Measurements from ENCODE around the gene MGAT1.

Gene MGAT1

DNA sequence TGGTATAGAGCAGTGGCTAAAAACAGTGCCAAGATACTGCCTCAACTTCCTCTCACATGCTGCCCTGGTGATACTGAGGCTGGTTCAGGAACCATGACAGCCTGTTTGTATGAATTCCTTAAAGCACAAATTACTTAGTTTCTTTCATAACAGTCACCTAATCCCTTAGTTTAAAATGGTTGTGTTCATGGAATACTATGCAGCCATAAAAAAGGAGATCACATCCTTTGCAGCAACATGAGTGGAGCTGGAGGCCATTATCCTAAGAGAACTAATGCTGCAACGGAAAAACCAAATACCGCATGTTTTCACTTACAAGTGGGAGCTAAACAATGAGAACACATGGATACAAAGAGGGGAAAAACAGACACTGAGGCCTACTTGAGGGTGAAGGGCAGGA lies 36.6 kb upstream of the MGAT1 start:
- Histone ChIP-seq H3K27me3 (ENCODE audit: insufficient read depth, poor library complexity, severe bottlenecking) (no peaks in the 10 kb centered on the region), H3K27ac (ENCODE audit: poor library complexity, severe bottlenecking) (no peak overlapping the region), H3K9me3 (ENCODE audit: severe bottlenecking) (no peaks in the 10 kb centered on the region), H3K4me3 (ENCODE audit: severe bottlenecking) (no peak overlapping the region), H3K4me1 (ENCODE audit: insufficient read depth, poor library complexity, severe bottlenecking) (no peaks in the 10 kb centered on the region), H3K36me3 (ENCODE audit: low read depth) (peaks cover 3% of the 10 kb centered on the region; the same call in 1 of the 2 replicates)
- no peak for DNase-seq (ENCODE audit: low spot score)
- no peak for ATAC-seq (ENCODE audit: low read depth)
- TF ChIP-seq CTCF (IDR thresholded peaks at IDR 0.05; ENCODE audit: poor library complexity, severe bottlenecking), result no peak

DNA sequence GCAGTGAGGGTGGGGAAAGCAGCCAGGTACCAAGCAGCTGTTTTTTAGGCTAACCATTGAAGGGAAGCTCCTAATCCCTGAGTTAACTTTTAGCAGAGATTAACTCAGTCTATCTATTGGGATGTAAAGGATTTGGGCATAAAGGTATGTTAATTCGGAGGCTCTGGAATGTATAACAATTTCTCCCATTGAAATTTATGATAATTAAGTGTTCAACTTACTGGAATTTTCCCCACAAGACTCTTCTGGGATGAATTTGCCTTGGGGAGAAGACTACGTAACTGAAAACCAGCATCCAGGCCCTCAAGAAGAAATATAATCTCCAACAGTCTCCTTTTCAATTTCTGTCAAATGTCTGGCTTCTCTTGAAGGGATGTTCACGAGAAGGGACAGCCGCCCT lies 34.9 kb upstream of the MGAT1 start:
- DNase-seq (ENCODE audit: low spot score), result no peak
- Histone ChIP-seq H3K9me3 (ENCODE audit: severe bottlenecking) (no peaks in the 10 kb centered on the region), H3K36me3 (ENCODE audit: low read depth) (peaks cover 3% of the 10 kb centered on the region; the same call in 1 of the 2 replicates), H3K4me3 (ENCODE audit: severe bottlenecking) (no peak overlapping the region), H3K27me3 (ENCODE audit: insufficient read depth, poor library complexity, severe bottlenecking) (no peaks in the 10 kb centered on the region), H3K27ac (ENCODE audit: poor library complexity, severe bottlenecking) (no peak overlapping the region), H3K4me1 (ENCODE audit: insufficient read depth, poor library complexity, severe bottlenecking) (peaks cover 2% of the 10 kb centered on the region)
- ATAC-seq (ENCODE audit: low read depth), result no peak
- no peak for TF ChIP-seq CTCF (IDR thresholded peaks at IDR 0.05; ENCODE audit: poor library complexity, severe bottlenecking)

DNA sequence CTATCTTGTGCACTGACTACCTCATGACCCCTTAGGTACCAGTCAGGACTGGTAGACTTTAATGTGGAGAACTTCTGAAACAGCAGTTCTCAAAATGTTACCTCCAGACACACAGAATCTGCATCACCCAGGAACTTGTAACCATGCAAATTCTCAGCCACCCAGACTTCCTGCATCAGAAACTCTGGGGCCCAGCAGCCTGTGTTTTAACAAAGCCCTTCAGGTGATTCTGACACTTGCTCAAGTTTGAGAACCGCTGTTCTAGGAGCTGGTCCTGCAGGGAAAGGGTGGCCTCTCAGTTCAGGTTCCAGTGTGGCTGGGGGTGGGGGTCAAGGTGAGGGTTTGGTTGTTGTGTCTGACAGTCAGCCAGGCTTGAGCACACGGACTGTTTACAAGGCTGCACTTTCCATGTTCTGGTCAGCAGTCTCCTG lies 30.0 kb upstream of the MGAT1 start:
- ATAC-seq (ENCODE audit: low read depth), result no peak
- H3K4me3 ChIP-seq (ENCODE audit: severe bottlenecking), result no peak overlapping the region

GRCh38 chr5:180831139-180832093 lies 28.8 kb upstream of the MGAT1 start:
- Histone ChIP-seq H3K27me3 (ENCODE audit: insufficient read depth, poor library complexity, severe bottlenecking) (no peaks in the 10 kb centered on the region), H3K27ac (ENCODE audit: poor library complexity, severe bottlenecking) (peak overlapping the region; percentile 67), H3K9me3 (ENCODE audit: severe bottlenecking) (peaks cover 6% of the 10 kb centered on the region), H3K4me1 (ENCODE audit: insufficient read depth, poor library complexity, severe bottlenecking) (peaks cover 6% of the 10 kb centered on the region), H3K4me3 (ENCODE audit: severe bottlenecking) (peak overlapping the region; percentile 53), H3K36me3 (ENCODE audit: low read depth) (peaks cover 12% of the 10 kb centered on the region)
- peak; percentile 83 for DNase-seq (ENCODE audit: low spot score)
- no peak for TF ChIP-seq CTCF (IDR thresholded peaks at IDR 0.05; ENCODE audit: poor library complexity, severe bottlenecking)
- peak; percentile 90 for ATAC-seq (ENCODE audit: low read depth)

More for the DNA sequence above, 30.0 kb upstream of the MGAT1 start:
- Histone ChIP-seq H3K9me3 (ENCODE audit: severe bottlenecking) (peaks cover 6% of the 10 kb centered on the region), H3K27me3 (ENCODE audit: insufficient read depth, poor library complexity, severe bottlenecking) (no peaks in the 10 kb centered on the region), H3K4me1 (ENCODE audit: insufficient read depth, poor library complexity, severe bottlenecking) (peaks cover 5% of the 10 kb centered on the region), H3K36me3 (ENCODE audit: low read depth) (peaks cover 14% of the 10 kb centered on the region), H3K27ac (ENCODE audit: poor library complexity, severe bottlenecking) (peak overlapping the region; percentile 67)
- no peak for DNase-seq (ENCODE audit: low spot score)
- no peak for TF ChIP-seq CTCF (IDR thresholded peaks at IDR 0.05; ENCODE audit: poor library complexity, severe bottlenecking)
